ENCODE results near the gene SLC12A7.
A peak's percentile ranks its signal among the peaks of the same experiment; 100 is the strongest.

Gene SLC12A7

GRCh38 chr5:1010641-1011046 is 101.2 kb downstream of the SLC12A7 start:
- Histone ChIP-seq H3K36me3 (ENCODE audit: control insufficient read depth in 2 of 2, insufficient read depth in 1 of 2, low read length in 2 of 2) (peaks cover 0 to 38% of the 10 kb centered on the region in 2 experiments; a peak in 1 of 3 replicates), H3K4me1 (ENCODE audit: control insufficient read depth, insufficient read depth, low read length) (peaks cover 15% of the 10 kb centered on the region), H3K9me3 (ENCODE audit: control insufficient read depth, insufficient read depth, low read depth, low read length) (no peaks in the 10 kb centered on the region), H3K27ac (ENCODE audit: extremely low read depth, low read depth, low read length) (no peak overlapping the region), H3K4me3 (ENCODE audit: low read depth, low read length) (no peak overlapping the region)
- TF ChIP-seq, protein P1, sequence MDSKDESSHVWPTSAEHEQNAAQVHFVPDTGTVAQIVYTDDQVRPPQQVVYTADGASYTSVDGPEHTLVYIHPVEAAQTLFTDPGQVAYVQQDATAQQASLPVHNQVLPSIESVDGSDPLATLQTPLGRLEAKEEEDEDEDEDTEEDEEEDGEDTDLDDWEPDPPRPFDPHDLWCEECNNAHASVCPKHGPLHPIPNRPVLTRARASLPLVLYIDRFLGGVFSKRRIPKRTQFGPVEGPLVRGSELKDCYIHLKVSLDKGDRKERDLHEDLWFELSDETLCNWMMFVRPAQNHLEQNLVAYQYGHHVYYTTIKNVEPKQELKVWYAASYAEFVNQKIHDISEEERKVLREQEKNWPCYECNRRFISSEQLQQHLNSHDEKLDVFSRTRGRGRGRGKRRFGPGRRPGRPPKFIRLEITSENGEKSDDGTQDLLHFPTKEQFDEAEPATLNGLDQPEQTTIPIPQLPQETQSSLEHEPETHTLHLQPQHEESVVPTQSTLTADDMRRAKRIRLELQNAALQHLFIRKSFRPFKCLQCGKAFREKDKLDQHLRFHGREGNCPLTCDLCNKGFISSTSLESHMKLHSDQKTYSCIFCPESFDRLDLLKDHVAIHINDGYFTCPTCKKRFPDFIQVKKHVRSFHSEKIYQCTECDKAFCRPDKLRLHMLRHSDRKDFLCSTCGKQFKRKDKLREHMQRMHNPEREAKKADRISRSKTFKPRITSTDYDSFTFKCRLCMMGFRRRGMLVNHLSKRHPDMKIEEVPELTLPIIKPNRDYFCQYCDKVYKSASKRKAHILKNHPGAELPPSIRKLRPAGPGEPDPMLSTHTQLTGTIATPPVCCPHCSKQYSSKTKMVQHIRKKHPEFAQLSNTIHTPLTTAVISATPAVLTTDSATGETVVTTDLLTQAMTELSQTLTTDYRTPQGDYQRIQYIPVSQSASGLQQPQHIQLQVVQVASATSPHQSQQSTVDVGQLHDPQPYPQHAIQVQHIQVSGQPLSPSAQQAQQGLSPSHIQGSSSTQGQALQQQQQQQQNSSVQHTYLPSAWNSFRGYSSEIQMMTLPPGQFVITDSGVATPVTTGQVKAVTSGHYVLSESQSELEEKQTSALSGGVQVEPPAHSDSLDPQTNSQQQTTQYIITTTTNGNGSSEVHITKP (tag by site-specific recombination; IDR thresholded peaks at IDR 0.05) = 0 out of 2 replicates have a peak, but pooled peaks have one; percentile 46
- TF ChIP-seq ZNF335 (tag by site-specific recombination; conservative IDR thresholded peaks at IDR 0.05) (no peak), ZFHX2 (tag by site-specific recombination; conservative IDR thresholded peaks at IDR 0.05) (peak; percentile 64), SP2 (tag by site-specific recombination; IDR thresholded peaks at IDR 0.05) (peak; percentile 28; the same call in 1 of the 2 replicates), FEZF1 (tag by site-specific recombination; IDR thresholded peaks at IDR 0.05) (0 out of 2 replicates have a peak, but pooled peaks have one; percentile 19), ZFP69B (tag by site-specific recombination; IDR thresholded peaks at IDR 0.05) (no peak), ZNF394 (tag by site-specific recombination; IDR thresholded peaks at IDR 0.05; ENCODE audit: borderline replicate concordance) (peak; percentile 99)
- ChIA-PET CTCF (interaction anchor here (0.6 to 6.7 kb wide), 33 partner anchors 9 to 951 kb away, joined by 3 to 90 read pairs (median 5); no protein-coding TSS in a partner anchor), POLR2A (no interaction called here)

DNA sequence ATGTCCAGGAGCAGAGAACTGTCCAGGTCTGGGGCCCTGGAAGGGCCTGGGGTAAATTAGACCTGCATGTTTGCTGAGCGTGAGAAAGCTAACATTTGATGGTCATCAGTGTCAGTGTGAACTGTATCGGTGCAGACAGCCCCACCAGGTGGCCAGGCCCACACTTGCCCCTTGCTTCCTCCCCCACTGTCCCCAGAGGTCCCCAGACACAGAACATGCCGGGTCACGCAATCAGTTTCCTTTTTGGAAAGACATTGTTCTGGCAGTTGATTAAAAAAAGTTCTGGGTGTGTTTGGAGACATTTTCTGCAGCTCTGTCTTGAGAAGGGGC is 101.7 kb downstream of the SLC12A7 start:
- H3K4me1 ChIP-seq (ENCODE audit: control insufficient read depth, insufficient read depth, low read length) = peaks cover 19% of the 10 kb centered on the region
- H3K9me3 ChIP-seq (ENCODE audit: control insufficient read depth, insufficient read depth, low read depth, low read length) = no peaks in the 10 kb centered on the region
- no peak overlapping the region for H3K4me3 ChIP-seq (ENCODE audit: low read depth, low read length)
- TF ChIP-seq, protein P2, sequence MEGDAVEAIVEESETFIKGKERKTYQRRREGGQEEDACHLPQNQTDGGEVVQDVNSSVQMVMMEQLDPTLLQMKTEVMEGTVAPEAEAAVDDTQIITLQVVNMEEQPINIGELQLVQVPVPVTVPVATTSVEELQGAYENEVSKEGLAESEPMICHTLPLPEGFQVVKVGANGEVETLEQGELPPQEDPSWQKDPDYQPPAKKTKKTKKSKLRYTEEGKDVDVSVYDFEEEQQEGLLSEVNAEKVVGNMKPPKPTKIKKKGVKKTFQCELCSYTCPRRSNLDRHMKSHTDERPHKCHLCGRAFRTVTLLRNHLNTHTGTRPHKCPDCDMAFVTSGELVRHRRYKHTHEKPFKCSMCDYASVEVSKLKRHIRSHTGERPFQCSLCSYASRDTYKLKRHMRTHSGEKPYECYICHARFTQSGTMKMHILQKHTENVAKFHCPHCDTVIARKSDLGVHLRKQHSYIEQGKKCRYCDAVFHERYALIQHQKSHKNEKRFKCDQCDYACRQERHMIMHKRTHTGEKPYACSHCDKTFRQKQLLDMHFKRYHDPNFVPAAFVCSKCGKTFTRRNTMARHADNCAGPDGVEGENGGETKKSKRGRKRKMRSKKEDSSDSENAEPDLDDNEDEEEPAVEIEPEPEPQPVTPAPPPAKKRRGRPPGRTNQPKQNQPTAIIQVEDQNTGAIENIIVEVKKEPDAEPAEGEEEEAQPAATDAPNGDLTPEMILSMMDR (tag by site-specific recombination; IDR thresholded peaks at IDR 0.05) = peak; percentile 53
- TF ChIP-seq ZFP69B (tag by site-specific recombination; IDR thresholded peaks at IDR 0.05) = no peak
- TF ChIP-seq ZNF140 (tag by site-specific recombination; IDR thresholded peaks at IDR 0.05) = no peak
- TF ChIP-seq ZNF335 (tag by site-specific recombination; conservative IDR thresholded peaks at IDR 0.05) = no peak
- no peak for TF ChIP-seq ZNF596 (tag by site-specific recombination; IDR thresholded peaks at IDR 0.05)
- TF ChIP-seq ZNF341 (tag by site-specific recombination; IDR thresholded peaks at IDR 0.05; ENCODE audit: low read depth) = no peak
- TF ChIP-seq SALL2 (tag by site-specific recombination; IDR thresholded peaks at IDR 0.05; ENCODE audit: borderline replicate concordance) = no peak
- TF ChIP-seq, protein P3, sequence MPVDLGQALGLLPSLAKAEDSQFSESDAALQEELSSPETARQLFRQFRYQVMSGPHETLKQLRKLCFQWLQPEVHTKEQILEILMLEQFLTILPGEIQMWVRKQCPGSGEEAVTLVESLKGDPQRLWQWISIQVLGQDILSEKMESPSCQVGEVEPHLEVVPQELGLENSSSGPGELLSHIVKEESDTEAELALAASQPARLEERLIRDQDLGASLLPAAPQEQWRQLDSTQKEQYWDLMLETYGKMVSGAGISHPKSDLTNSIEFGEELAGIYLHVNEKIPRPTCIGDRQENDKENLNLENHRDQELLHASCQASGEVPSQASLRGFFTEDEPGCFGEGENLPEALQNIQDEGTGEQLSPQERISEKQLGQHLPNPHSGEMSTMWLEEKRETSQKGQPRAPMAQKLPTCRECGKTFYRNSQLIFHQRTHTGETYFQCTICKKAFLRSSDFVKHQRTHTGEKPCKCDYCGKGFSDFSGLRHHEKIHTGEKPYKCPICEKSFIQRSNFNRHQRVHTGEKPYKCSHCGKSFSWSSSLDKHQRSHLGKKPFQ (tag by site-specific recombination; IDR thresholded peaks at IDR 0.05) = peak; percentile 91
- POLR2A ChIA-PET = interaction anchor here (0.8 kb wide), 1 partner anchor 108 kb away, joined by 3 read pairs; no protein-coding TSS in a partner anchor
- H3K27ac ChIP-seq (ENCODE audit: extremely low read depth, low read depth, low read length) = no peak overlapping the region
- CTCF ChIA-PET = interaction anchor here (0.5 to 6.7 kb wide), 25 partner anchors 10 to 950 kb away, joined by 3 to 90 read pairs (median 5); no protein-coding TSS in a partner anchor
- H3K36me3 ChIP-seq (ENCODE audit: control insufficient read depth in 2 of 2, insufficient read depth in 1 of 2, low read length in 2 of 2) = peaks cover 0 to 38% of the 10 kb centered on the region in 2 experiments; a peak in 1 of 3 replicates
